OCI-LY7 (cell line): ENCODE results near the gene NIM1K. TPM values are rescaled to one million over a fixed set of nuclear protein-coding genes. Genes with fewer than 3 reads are reported as not detected.

Experiments used
- BruUV-seq: library from RNA; stranded (reverse); fragments of 400-500 nt; replicated peaks from 2 replicates; lab custom pipeline; 2021; lab: Mats Ljungman, UMichigan
- CTCF ChIA-PET: fragments of 300-600 bp; sonication (Branson Sonifier 250); formaldehyde crosslinking; loops from one replicate; lab custom pipeline; 2022; ENCODE audit warnings: antibody characterized with exemption; ENCODE audit not compliant: unreplicated experiment; lab: Charles Lee
- POLR2A ChIA-PET: fragments of 300-600 bp; sonication (Branson Sonifier 250); formaldehyde crosslinking; loops from one replicate; lab custom pipeline; 2022; ENCODE audit warnings: antibody characterized with exemption; lab: Charles Lee
- DNase-seq: peaks from one replicate; pipeline ENCODE4 v3.0.0-alpha.2; 2015; ENCODE audit warnings: low spot score
- H2AFZ ChIP-seq: fragments of 200-600 bp; sonication (generic), shearing (Covaris generic); 2 replicates; pipeline ENCODE4 v1.6.1; 2014; ENCODE audit warnings: mild to moderate bottlenecking, antibody characterized with exemption, low read length, moderate library complexity
- H3K27ac ChIP-seq: fragments of 200-600 bp; sonication (generic); 2 replicates; pipeline ENCODE4 v1.5.1; 2014; ENCODE audit warnings: mixed run types, low read depth, mild to moderate bottlenecking, moderate library complexity, low read length, inconsistent platforms; ENCODE audit not compliant: poor library complexity, severe bottlenecking
- H3K36me3 ChIP-seq: fragments of 200-600 bp; sonication (generic); 2 replicates; pipeline ENCODE4 v1.6.1; 2014; ENCODE audit warnings: mild to moderate bottlenecking, antibody characterized with exemption, low read length, moderate library complexity, mixed read lengths; ENCODE audit not compliant: insufficient read depth
- H3K4me1 ChIP-seq: fragments of 200-600 bp; sonication (generic); 2 replicates; pipeline ENCODE4 v1.5.1; 2014; ENCODE audit warnings: mild to moderate bottlenecking, low read length; ENCODE audit not compliant: insufficient read depth, poor library complexity, severe bottlenecking
- H3K4me2 ChIP-seq: fragments of 200-600 bp; sonication (generic); 2 replicates; pipeline ENCODE4 v1.6.1; 2014; ENCODE audit warnings: mild to moderate bottlenecking, low read length
- H3K4me3 ChIP-seq: fragments of 200-600 bp; sonication (generic); 2 replicates; pipeline ENCODE4 v1.5.1; 2014; ENCODE audit warnings: mild to moderate bottlenecking, low read depth, low read length; ENCODE audit not compliant: poor library complexity, severe bottlenecking
- H3K79me2 ChIP-seq: fragments of 200-600 bp; sonication (generic); 2 replicates; pipeline ENCODE4 v1.6.1; 2016; ENCODE audit warnings: low read depth, mild to moderate bottlenecking, low read length, moderate library complexity, mixed read lengths; ENCODE audit not compliant: insufficient read depth
- H3K9me2 ChIP-seq: fragments of 200-600 bp; sonication (generic); 2 replicates; pipeline ENCODE4 v1.6.1; 2016; ENCODE audit warnings: mild to moderate bottlenecking, low read length, mixed read lengths; ENCODE audit not compliant: insufficient read depth
- H3K9me3 ChIP-seq: fragments of 200-600 bp; sonication (generic); 2 replicates; pipeline ENCODE4 v1.6.1; 2014; ENCODE audit warnings: mild to moderate bottlenecking, mixed run types, low read length, mixed read lengths
- H4K20me1 ChIP-seq: fragments of 200-600 bp; sonication (generic); 2 replicates; pipeline ENCODE4 v1.6.1; 2014; ENCODE audit warnings: mild to moderate bottlenecking, antibody characterized with exemption, low read length, moderate library complexity, mixed read lengths; ENCODE audit not compliant: insufficient read depth
- CTCF ChIP-seq: fragments of 200-600 bp; sonication (generic); conservative IDR thresholded peaks from 2 replicates; pipeline ENCODE4 v1.5.1; 2014; ENCODE audit warnings: mild to moderate bottlenecking, antibody characterized with exemption, low read length, moderate library complexity, mixed read lengths
- EZH2phosphoT487 ChIP-seq: fragments of 200-600 bp; sonication (generic); IDR thresholded peaks from 2 replicates; pipeline ENCODE4 v1.6.1; 2018; ENCODE audit warnings: low read depth, borderline replicate concordance, mild to moderate bottlenecking, mixed run types, antibody characterized with exemption, low read length, moderate library complexity, mixed read lengths
- intact Hi-C: fragments of 100-400 bp; cut with micrococcal nuclease; formaldehyde crosslinking; loops from one replicate; pipeline ENCODE4 v1.10.0; 2022; ENCODE audit not compliant: unreplicated experiment
- total RNA-seq, 2 experiments: library from RNA; depleted of rRNA in 1 of 2; stranded (reverse); fragments of >200 nt in 1 of 2; shearing (Covaris generic) in 1 of 2; gene quantifications; 2 replicates each; pipeline ENCODE4 v1.2.3, GENCODE V29; 2014 to 2022

The NIM1K gene
- total RNA-seq, 2 experiments from 2014 or later, result 0.41 to 0.68 TPM

GRCh38 chr5:43300112-43300511 lies 108.1 kb downstream of the NIM1K start:
- ChIA-PET POLR2A (interaction anchor here (0.6 to 1.2 kb wide), 6 partner anchors 12 to 181 kb away, joined by 3 to 7 read pairs (median 4); partner anchors contain the start of gene HMGCS1), CTCF (no interaction called here)
- no peaks in the 10 kb centered on the region for H3K9me3 ChIP-seq
- intact Hi-C loops, result loop anchor here (5.0 kb wide), 1 partner anchor 302 kb away; the partner anchor contains the start of gene NNT
- H3K4me3 ChIP-seq, result no peak overlapping the region
- no peak overlapping the region for H3K4me2 ChIP-seq
- peaks cover 98% of the 10 kb centered on the region for H3K36me3 ChIP-seq
- BruUV-seq, result no TSS peak
- no peaks in the 10 kb centered on the region for H3K9me2 ChIP-seq
- no peak for DNase-seq
- TF ChIP-seq CTCF (no peak), EZH2phosphoT487 (no peak)
- H4K20me1 ChIP-seq, result no peaks in the 10 kb centered on the region
- no peak overlapping the region for H2AFZ ChIP-seq
- H3K79me2 ChIP-seq, result peaks cover 56% of the 10 kb centered on the region; the same call in 1 of the 2 replicates
- no peaks in the 10 kb centered on the region for H3K4me1 ChIP-seq
- no peak overlapping the region for H3K27ac ChIP-seq

GRCh38 chr5:43301653-43302091 lies 109.6 kb downstream of the NIM1K start:
- Histone ChIP-seq H3K27ac (no peak overlapping the region), H2AFZ (no peak overlapping the region), H3K9me2 (no peaks in the 10 kb centered on the region), H3K4me1 (peaks cover 9% of the 10 kb centered on the region), H3K4me2 (no peak overlapping the region), H3K79me2 (peaks cover 72% of the 10 kb centered on the region; the same call in 1 of the 2 replicates), H3K4me3 (no peak overlapping the region), H3K9me3 (no peaks in the 10 kb centered on the region), H3K36me3 (peaks cover 89% of the 10 kb centered on the region), H4K20me1 (0 out of 2 replicates have a peak, but pooled peaks cover 6% of the 10 kb centered on the region)
- no peak for DNase-seq
- TF ChIP-seq CTCF (no peak), EZH2phosphoT487 (no peak)
- BruUV-seq, result no TSS peak
- CTCF ChIA-PET, result no interaction called here
- intact Hi-C loops, result loop anchor here (5.0 kb wide), 1 partner anchor 301 kb away; the partner anchor contains the start of gene NNT
- POLR2A ChIA-PET, result interaction anchor here (1.1 to 1.7 kb wide), 3 partner anchors 11 to 183 kb away, joined by 4 to 7 read pairs (median 5); partner anchors contain the start of genes HMGCS1 and TMEM267

- Histone ChIP-seq H4K20me1 (peaks cover 8% of the 10 kb centered on the region; the same call in 1 of the 2 replicates), H3K4me2 (no peak overlapping the region), H3K9me3 (no peaks in the 10 kb centered on the region), H3K79me2 (peaks cover 78% of the 10 kb centered on the region; the same call in 1 of the 2 replicates), H3K27ac (no peak overlapping the region), H3K4me1 (peaks cover 11% of the 10 kb centered on the region), H3K9me2 (no peaks in the 10 kb centered on the region), H2AFZ (no peak overlapping the region), H3K4me3 (no peak overlapping the region), H3K36me3 (peaks cover 86% of the 10 kb centered on the region)
- TF ChIP-seq EZH2phosphoT487, result no peak
- no peak for TF ChIP-seq CTCF
- POLR2A ChIA-PET, result interaction anchor here (0.6 to 2.0 kb wide), 2 partner anchors 10 to 11 kb away, joined by 3 to 10 read pairs; partner anchors contain the start of gene HMGCS1
- intact Hi-C loops, result loop anchor here (5.0 kb wide), 1 partner anchor 300 kb away; the partner anchor contains the start of gene NNT
- CTCF ChIA-PET, result no interaction called here
- TSS peak; percentile 2 for BruUV-seq
- DNase-seq, result no peak
These were observed 110.5 kb downstream of the NIM1K start for GRCh38 chr5:43302481-43302880.
